GM20431 (cell line): ENCODE measurements around the gene ATP1A1.

ENCODE experiments used
- in situ Hi-C: fragments of 300-500 bp; cut with MseI, MboI; formaldehyde crosslinking; loops from one replicate; pipeline ENCODE4 v1.15.0; 2020; ENCODE audit warnings: low sequenced_read_pairs; ENCODE audit not compliant: unreplicated experiment

Gene ATP1A1

GRCh38 chr1:116382857-116383483 is 9.9 kb downstream of the ATP1A1 start:
- in situ Hi-C loops, result no loop called here

GRCh38 chr1:116386042-116386441 is 13.0 kb downstream of the ATP1A1 start:
- in situ Hi-C loops, result no loop called here

GRCh38 chr1:116387551-116387950 is 14.5 kb downstream of the ATP1A1 start:
- in situ Hi-C loops, result no loop called here

- in situ Hi-C loops, result no loop called here
Measured at GRCh38 chr1:116388122-116388521, 15.1 kb downstream of the ATP1A1 start.

GRCh38 chr1:116389013-116389412 is 16.0 kb downstream of the ATP1A1 start:
- in situ Hi-C loops, result no loop called here

- in situ Hi-C loops, result no loop called here
Measured at GRCh38 chr1:116389686-116390085, 16.6 kb downstream of the ATP1A1 start.

- in situ Hi-C loops, result no loop called here
Measured at GRCh38 chr1:116390195-116390594, 17.2 kb downstream of the ATP1A1 start.

- in situ Hi-C loops, result no loop called here
Measured at GRCh38 chr1:116391185-116391584, 18.1 kb downstream of the ATP1A1 start.

GRCh38 chr1:116392717-116393404 is 19.8 kb downstream of the ATP1A1 start:
- in situ Hi-C loops, result no loop called here

GRCh38 chr1:116393792-116394191 is 20.7 kb downstream of the ATP1A1 start:
- in situ Hi-C loops, result no loop called here

- in situ Hi-C loops, result no loop called here
Measured at GRCh38 chr1:116394270-116394669, 21.2 kb downstream of the ATP1A1 start.

GRCh38 chr1:116396769-116397168 is 23.7 kb downstream of the ATP1A1 start:
- in situ Hi-C loops, result no loop called here

- in situ Hi-C loops, result no loop called here
Measured at GRCh38 chr1:116397728-116398127, 24.7 kb downstream of the ATP1A1 start.

GRCh38 chr1:116400780-116401179 is 27.7 kb downstream of the ATP1A1 start:
- in situ Hi-C loops, result no loop called here

- in situ Hi-C loops, result no loop called here
Measured at GRCh38 chr1:116401646-116402176, 28.7 kb downstream of the ATP1A1 start.

GRCh38 chr1:116402333-116402732 is 29.3 kb downstream of the ATP1A1 start:
- in situ Hi-C loops, result no loop called here

GRCh38 chr1:116403496-116404136 is 30.6 kb downstream of the ATP1A1 start:
- in situ Hi-C loops, result no loop called here

GRCh38 chr1:116404699-116405098 is 31.7 kb downstream of the ATP1A1 start:
- in situ Hi-C loops, result no loop called here

- in situ Hi-C loops, result no loop called here
Measured at GRCh38 chr1:116405241-116406135, 32.4 kb downstream of the ATP1A1 start.

GRCh38 chr1:116407033-116407432 is 34.0 kb downstream of the ATP1A1 start:
- in situ Hi-C loops, result no loop called here
